OCI-LY3 (cell line): ENCODE data around the gene SKAP2.

ENCODE experiments used
- CTCF ChIP-seq: fragments of 200-600, 300-600 bp; sonication (generic); IDR thresholded peaks from 2 replicates; pipeline ENCODE4 v1.5.1; 2014; ENCODE audit warnings: antibody characterized with exemption, low read length, low read depth
- EZH2phosphoT487 ChIP-seq: fragments of 200-600 bp; shearing (Covaris generic); IDR thresholded peaks from 2 replicates; pipeline ENCODE4 v1.6.1; 2018; ENCODE audit warnings: antibody characterized with exemption, mixed run types, low read depth

- no peak for TF ChIP-seq EZH2phosphoT487
- TF ChIP-seq CTCF = no peak
Measured at GRCh38 chr7:26619348-26619984, 244.9 kb downstream of the SKAP2 start.
